NB4 (cell line): ENCODE measurements around the gene CTNND1.

Experiments used
- CTCF ChIP-seq: IDR thresholded peaks from one replicate; pipeline ENCODE4 v1.5.1; 2012; ENCODE audit warnings: low read depth, low read length
- MAX ChIP-seq: IDR thresholded peaks from 2 replicates; pipeline ENCODE4 v1.6.1; 2011; ENCODE audit warnings: low read depth, low read length
- POLR2A ChIP-seq: IDR thresholded peaks from 2 replicates; pipeline ENCODE4 v1.6.1; 2011; ENCODE audit warnings: mild to moderate bottlenecking; ENCODE audit not compliant: insufficient read length; ENCODE audit errors: extremely low read depth

GRCh38 chr11:57804466-57804865 lies 42.9 kb downstream of the CTNND1 start:
- TF ChIP-seq CTCF (no peak), MAX (no peak), POLR2A (no peak)
